Uterus (tissue), 2 donors: Measurements from ENCODE around the gene ARMC10.

Experiments
- POLR2A ChIP-seq, 2 donors: fragments of 450-650 bp; IDR thresholded peaks; one replicate each; pipeline ENCODE4 v1.6.1; 2016; ENCODE audit warnings: antibody characterized with exemption in 2 of 2, mild to moderate bottlenecking in 1 of 2, moderate library complexity in 1 of 2
- TF ChIP-seq, protein P1 (sequence below), 4 experiments: fragments of 200-600 bp in 2 of 4; fragments of 450-650 bp in 2 of 4; sonication (generic) in 2 of 4; IDR thresholded peaks; one replicate each; pipeline ENCODE4 v1.5.1; 2016 to 2019; ENCODE audit warnings: antibody characterized with exemption in 4 of 4, mild to moderate bottlenecking in 2 of 4, moderate library complexity in 1 of 4

- no peak for TF ChIP-seq POLR2A (IDR thresholded peaks at IDR 0.05)
- TF ChIP-seq, protein P1, sequence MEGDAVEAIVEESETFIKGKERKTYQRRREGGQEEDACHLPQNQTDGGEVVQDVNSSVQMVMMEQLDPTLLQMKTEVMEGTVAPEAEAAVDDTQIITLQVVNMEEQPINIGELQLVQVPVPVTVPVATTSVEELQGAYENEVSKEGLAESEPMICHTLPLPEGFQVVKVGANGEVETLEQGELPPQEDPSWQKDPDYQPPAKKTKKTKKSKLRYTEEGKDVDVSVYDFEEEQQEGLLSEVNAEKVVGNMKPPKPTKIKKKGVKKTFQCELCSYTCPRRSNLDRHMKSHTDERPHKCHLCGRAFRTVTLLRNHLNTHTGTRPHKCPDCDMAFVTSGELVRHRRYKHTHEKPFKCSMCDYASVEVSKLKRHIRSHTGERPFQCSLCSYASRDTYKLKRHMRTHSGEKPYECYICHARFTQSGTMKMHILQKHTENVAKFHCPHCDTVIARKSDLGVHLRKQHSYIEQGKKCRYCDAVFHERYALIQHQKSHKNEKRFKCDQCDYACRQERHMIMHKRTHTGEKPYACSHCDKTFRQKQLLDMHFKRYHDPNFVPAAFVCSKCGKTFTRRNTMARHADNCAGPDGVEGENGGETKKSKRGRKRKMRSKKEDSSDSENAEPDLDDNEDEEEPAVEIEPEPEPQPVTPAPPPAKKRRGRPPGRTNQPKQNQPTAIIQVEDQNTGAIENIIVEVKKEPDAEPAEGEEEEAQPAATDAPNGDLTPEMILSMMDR (IDR thresholded peaks at IDR 0.05), result peak in 1 of 4 experiments; percentile 13
Measured at GRCh38 chr7:103065667-103066066, 9.3 kb upstream of the ARMC10 start.
